Measurements from ENCODE around the gene DOCK1. TPM values are rescaled to one million over a fixed set of nuclear protein-coding genes. Genes with fewer than 3 reads are reported as not detected.

DOCK1 gene
- polyA plus RNA-seq, 10 donors, result 29.4 to 45.4 (median 34.4) TPM

GRCh38 chr10:127215866-127216265 is 310.6 kb downstream of the DOCK1 start:
- no peak for DNase-seq

- DNase-seq, result no peak
Observed at GRCh38 chr10:127216274-127216673, 311.0 kb downstream of the DOCK1 start.

- DNase-seq, result no peak
Observed at GRCh38 chr10:127216786-127217185, 311.6 kb downstream of the DOCK1 start.

GRCh38 chr10:127218658-127219057 is 313.4 kb downstream of the DOCK1 start:
- DNase-seq, result no peak

- DNase-seq, result no peak
Observed at GRCh38 chr10:127221281-127221680, 316.1 kb downstream of the DOCK1 start.

GRCh38 chr10:127227027-127227426 is 321.8 kb downstream of the DOCK1 start:
- DNase-seq, result no peak

- DNase-seq, result no peak
Observed at GRCh38 chr10:127227663-127228062, 322.4 kb downstream of the DOCK1 start.

- DNase-seq, result no peak
Observed at GRCh38 chr10:127228195-127228787, 323.1 kb downstream of the DOCK1 start.

- DNase-seq, result no peak
Observed at GRCh38 chr10:127234306-127234800, 329.1 kb downstream of the DOCK1 start.

- no peak for DNase-seq
Observed at GRCh38 chr10:127236266-127236665, 331.0 kb downstream of the DOCK1 start.

- no peak for DNase-seq
Observed at GRCh38 chr10:127242914-127243313, 337.7 kb downstream of the DOCK1 start.

GRCh38 chr10:127243490-127244272 is 338.5 kb downstream of the DOCK1 start:
- DNase-seq, result no peak

- DNase-seq, result no peak
Observed at GRCh38 chr10:127245456-127245855, 340.2 kb downstream of the DOCK1 start.

GRCh38 chr10:127250031-127250430 is 344.8 kb downstream of the DOCK1 start:
- no peak for DNase-seq

- no peak for DNase-seq
Observed at GRCh38 chr10:127252818-127253217, 347.6 kb downstream of the DOCK1 start.

GRCh38 chr10:127254276-127254675 is 349.0 kb downstream of the DOCK1 start:
- DNase-seq, result no peak

GRCh38 chr10:127257395-127257794 is 352.2 kb downstream of the DOCK1 start:
- no peak for DNase-seq

- DNase-seq, result no peak
Observed at GRCh38 chr10:127259347-127259746, 354.1 kb downstream of the DOCK1 start.

- no peak for DNase-seq
Observed at GRCh38 chr10:127262606-127263005, 357.4 kb downstream of the DOCK1 start.

GRCh38 chr10:127265288-127265687 is 360.1 kb downstream of the DOCK1 start:
- DNase-seq, result no peak

GRCh38 chr10:127266431-127266830 is 361.2 kb downstream of the DOCK1 start:
- no peak for DNase-seq

GRCh38 chr10:127267442-127267841 is 362.2 kb downstream of the DOCK1 start:
- no peak for DNase-seq

- DNase-seq, result no peak
Observed at GRCh38 chr10:127272076-127272475, 366.8 kb downstream of the DOCK1 start.

Measured in muscle of back (tissue), 11 donors.